HEK293 (cell line): ENCODE measurements around the gene ACIN1.

Experiments used
- CTCF ChIA-PET: fragments of 350-600 bp; formaldehyde crosslinking; extraction: SDS; loops from one replicate; lab custom pipeline; 2021; ENCODE audit warnings: antibody characterized with exemption; lab: Yijun Ruan, JAX
- POLR2A ChIA-PET: fragments of 300-600 bp; formaldehyde crosslinking; extraction: SDS; loops from one replicate; lab custom pipeline; 2020; ENCODE audit warnings: antibody characterized with exemption, inconsistent platforms; lab: Yijun Ruan, JAX
- H3K27ac ChIP-seq: fragments of 200-500 bp; sonication (Bioruptor generic); 2 replicates; pipeline ENCODE4 v1.5.1; 2014; ENCODE audit warnings: low read depth, low read length, control low read depth, inconsistent platforms; ENCODE audit errors: extremely low read depth
- H3K36me3 ChIP-seq, 2 experiments: fragments of 200-500 bp in 1 of 2; sonication (Bioruptor generic) in 1 of 2; 1 replicate in 1 of 2; 2 replicates in 1 of 2; pipeline ENCODE4 v1.5.1; 2014 to 2017; ENCODE audit warnings: inconsistent platforms in 2 of 2, low read length in 2 of 2; ENCODE audit not compliant: control insufficient read depth in 2 of 2, insufficient read depth in 1 of 2
- H3K4me1 ChIP-seq: fragments of 200-500 bp; sonication (Bioruptor generic); 2 replicates; pipeline ENCODE4 v1.5.1; 2014; ENCODE audit warnings: mild to moderate bottlenecking, low read length, inconsistent platforms; ENCODE audit not compliant: control insufficient read depth, insufficient read depth
- H3K4me3 ChIP-seq: 2 replicates; pipeline ENCODE4 v1.5.1; 2011; ENCODE audit warnings: low read depth, mild to moderate bottlenecking, control low read depth, low read length, moderate library complexity
- H3K9me3 ChIP-seq: fragments of 200-500 bp; sonication (Bioruptor generic); 2 replicates; pipeline ENCODE4 v1.5.1; 2014; ENCODE audit warnings: low read depth, low read length, inconsistent platforms; ENCODE audit not compliant: control insufficient read depth, insufficient read depth
- BCL11A ChIP-seq: fragments of 450-650 bp; formaldehyde crosslinking; IDR thresholded peaks from 2 replicates; pipeline ENCODE4 v1.5.1; 2016; ENCODE audit warnings: low read depth, missing biosample characterization, missing genetic modification characterization
- GLI4 ChIP-seq: fragments of 450-650 bp; formaldehyde crosslinking; IDR thresholded peaks from 2 replicates; pipeline ENCODE4 v1.5.1; 2016; ENCODE audit warnings: missing biosample characterization, missing genetic modification characterization
- KLF16 ChIP-seq: fragments of 450-650 bp; formaldehyde crosslinking; IDR thresholded peaks from 2 replicates; pipeline ENCODE4 v1.5.1; 2017; ENCODE audit warnings: missing biosample characterization, missing genetic modification characterization
- KLF8 ChIP-seq: fragments of 450-650 bp; formaldehyde crosslinking; IDR thresholded peaks from 2 replicates; pipeline ENCODE4 v1.5.1; 2016; ENCODE audit warnings: missing biosample characterization, missing genetic modification characterization
- PRDM10 ChIP-seq: fragments of 450-650 bp; formaldehyde crosslinking; IDR thresholded peaks from 2 replicates; pipeline ENCODE4 v1.5.1; 2016; ENCODE audit warnings: missing biosample characterization, missing genetic modification characterization
- TRIM28 ChIP-seq: IDR thresholded peaks from 2 replicates; pipeline ENCODE4 v1.6.1; 2011; ENCODE audit warnings: low read length, control low read depth, borderline replicate concordance
- TSHZ1 ChIP-seq: fragments of 450-650 bp; formaldehyde crosslinking; IDR thresholded peaks from 2 replicates; pipeline ENCODE4 v1.5.1; 2016; ENCODE audit warnings: missing biosample characterization, missing genetic modification characterization, borderline replicate concordance
- ZBTB6 ChIP-seq: fragments of 450-650 bp; formaldehyde crosslinking; IDR thresholded peaks from 2 replicates; pipeline ENCODE4 v1.5.1; 2017; ENCODE audit warnings: missing biosample characterization, missing genetic modification characterization
- ZNF10 ChIP-seq: fragments of 450-650 bp; formaldehyde crosslinking; IDR thresholded peaks from 2 replicates; pipeline ENCODE4 v1.5.1; 2017; ENCODE audit warnings: missing biosample characterization, missing genetic modification characterization
- ZNF16 ChIP-seq: fragments of 450-650 bp; formaldehyde crosslinking; IDR thresholded peaks from 2 replicates; pipeline ENCODE4 v1.5.1; 2016; ENCODE audit warnings: low read depth, missing biosample characterization, missing genetic modification characterization
- ZNF18 ChIP-seq: fragments of 450-650 bp; formaldehyde crosslinking; IDR thresholded peaks from 2 replicates; pipeline ENCODE4 v1.5.1; 2016; ENCODE audit warnings: missing biosample characterization, missing genetic modification characterization
- ZNF302 ChIP-seq: fragments of 450-650 bp; formaldehyde crosslinking; IDR thresholded peaks from 2 replicates; pipeline ENCODE4 v1.5.1; 2016; ENCODE audit warnings: missing biosample characterization, missing genetic modification characterization, low read depth
- ZNF362 ChIP-seq: fragments of 450-650 bp; formaldehyde crosslinking; IDR thresholded peaks from 2 replicates; pipeline ENCODE4 v1.5.1; 2016; ENCODE audit warnings: missing biosample characterization, missing genetic modification characterization
- ZNF580 ChIP-seq: fragments of 450-650 bp; formaldehyde crosslinking; IDR thresholded peaks from 2 replicates; pipeline ENCODE4 v1.5.1; 2016; ENCODE audit warnings: missing biosample characterization, missing genetic modification characterization
- ZNF600 ChIP-seq: fragments of 450-650 bp; formaldehyde crosslinking; IDR thresholded peaks from 2 replicates; pipeline ENCODE4 v1.5.1; 2016; ENCODE audit warnings: missing biosample characterization, missing genetic modification characterization
- ZNF629 ChIP-seq: fragments of 450-650 bp; formaldehyde crosslinking; IDR thresholded peaks from 2 replicates; pipeline ENCODE4 v1.5.1; 2017; ENCODE audit warnings: missing biosample characterization, missing genetic modification characterization
- TF ChIP-seq, protein P1 (sequence below): fragments of 450-650 bp; formaldehyde crosslinking; IDR thresholded peaks from 2 replicates; pipeline ENCODE4 v1.5.1; 2016; ENCODE audit warnings: missing biosample characterization, missing genetic modification characterization

The ACIN1 gene

DNA sequence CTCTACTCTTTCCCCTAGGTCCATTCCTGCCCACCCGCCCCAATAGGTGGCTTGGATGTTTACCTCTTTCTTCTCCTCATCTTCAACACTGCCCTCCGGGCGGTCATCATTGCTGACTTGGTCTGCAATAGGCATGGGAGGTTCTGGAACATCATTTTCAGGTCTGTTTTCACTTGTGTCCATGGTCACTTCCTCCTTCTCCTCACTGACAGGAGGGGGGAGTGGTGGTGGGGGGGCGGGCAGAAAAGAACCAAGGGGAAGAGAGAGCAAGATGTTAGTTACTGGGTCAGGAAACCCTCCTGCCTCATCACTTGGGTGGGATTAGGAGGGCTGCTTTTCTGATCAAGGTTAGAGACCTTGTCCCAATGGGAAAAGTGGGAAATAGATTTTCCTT is 25.5 kb downstream of the ACIN1 start:
- peaks cover 29 to 59% of the 10 kb centered on the region in 2 experiments for H3K36me3 ChIP-seq
- peak overlapping the region; percentile 66 for H3K27ac ChIP-seq
- no peak overlapping the region for H3K4me3 ChIP-seq
- TF ChIP-seq ZNF600 (peak; percentile 73; the same call in 1 of the 2 replicates), TRIM28 (no peak)
- ChIA-PET POLR2A (interaction anchor here (0.7 to 2.0 kb wide), 10 partner anchors 11 to 140 kb away, joined by 3 to 20 read pairs (median 6); partner anchors contain the start of genes ACIN1, AJUBA, C14orf119 and PRMT5), CTCF (interaction anchor here (0.6 to 4.0 kb wide), 47 partner anchors 9 to 391 kb away, joined by 3 to 58 read pairs (median 5); partner anchors contain the start of genes ACIN1, AJUBA, C14orf119 and CDH24)
- peaks cover 16% of the 10 kb centered on the region for H3K4me1 ChIP-seq
- H3K9me3 ChIP-seq = no peaks in the 10 kb centered on the region

DNA sequence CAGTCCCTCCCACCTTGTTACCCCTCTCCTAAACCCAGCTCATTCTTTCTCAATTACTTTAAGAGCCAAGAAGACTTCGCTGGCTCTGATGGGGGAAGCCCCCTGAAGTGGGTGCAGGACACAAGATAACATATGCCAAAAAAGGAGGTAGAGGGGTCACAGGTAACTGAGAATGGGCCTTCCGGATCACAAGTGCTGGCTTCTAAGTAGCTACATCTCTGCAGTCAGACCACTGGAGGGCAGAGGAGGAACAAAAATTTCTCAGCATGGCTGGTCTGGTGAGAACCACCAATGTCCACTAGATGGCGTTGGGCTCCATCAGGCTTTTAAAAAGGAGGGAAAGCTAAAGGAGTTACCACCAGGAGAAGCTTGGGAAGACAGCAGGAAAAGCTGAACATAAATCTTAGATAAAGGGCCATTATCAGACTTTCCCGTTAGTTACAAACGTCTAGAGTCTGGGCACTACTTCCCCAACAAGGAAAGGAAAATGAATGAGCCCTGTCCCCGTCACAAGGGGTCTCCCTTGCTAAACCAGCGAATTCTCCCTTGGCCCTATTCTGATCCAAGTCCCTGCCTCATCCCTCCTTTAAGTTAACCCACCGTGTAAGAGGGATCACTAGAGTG is 26.0 kb downstream of the ACIN1 start:
- Histone ChIP-seq H3K36me3 (peaks cover 31 to 63% of the 10 kb centered on the region in 2 experiments), H3K4me3 (0 out of 2 replicates have a peak overlapping the region, but pooled peaks have one; percentile 5), H3K9me3 (no peaks in the 10 kb centered on the region), H3K4me1 (peaks cover 16% of the 10 kb centered on the region), H3K27ac (peak overlapping the region; percentile 66)
- ChIA-PET POLR2A (interaction anchor here (0.6 to 2.0 kb wide), 12 partner anchors 10 to 140 kb away, joined by 3 to 20 read pairs (median 4); partner anchors contain the start of genes ACIN1, AJUBA, C14orf119 and PRMT5), CTCF (interaction anchor here (0.6 to 3.4 kb wide), 59 partner anchors 9 to 941 kb away, joined by 3 to 58 read pairs (median 5); partner anchors contain the start of genes ACIN1, AJUBA, C14orf119 and CDH24)
- TF ChIP-seq TSHZ1 (tag by site-specific recombination) (no peak), KLF8 (tag by site-specific recombination) (peak; percentile 36; the same call in 1 of the 2 replicates), ZBTB6 (tag by site-specific recombination) (no peak), ZNF580 (tag by site-specific recombination) (no peak), KLF16 (tag by site-specific recombination) (no peak; the same call in 1 of the 2 replicates), ZNF302 (tag by site-specific recombination) (no peak), ZNF362 (tag by site-specific recombination) (no peak), BCL11A (tag by site-specific recombination) (no peak), ZNF629 (tag by site-specific recombination) (peak; percentile 34; the same call in 1 of the 2 replicates), ZNF10 (tag by site-specific recombination) (no peak), ZNF16 (tag by site-specific recombination) (no peak), ZNF18 (no peak), GLI4 (tag by site-specific recombination) (no peak), PRDM10 (tag by site-specific recombination) (peak; percentile 70)
- TF ChIP-seq, protein P1, sequence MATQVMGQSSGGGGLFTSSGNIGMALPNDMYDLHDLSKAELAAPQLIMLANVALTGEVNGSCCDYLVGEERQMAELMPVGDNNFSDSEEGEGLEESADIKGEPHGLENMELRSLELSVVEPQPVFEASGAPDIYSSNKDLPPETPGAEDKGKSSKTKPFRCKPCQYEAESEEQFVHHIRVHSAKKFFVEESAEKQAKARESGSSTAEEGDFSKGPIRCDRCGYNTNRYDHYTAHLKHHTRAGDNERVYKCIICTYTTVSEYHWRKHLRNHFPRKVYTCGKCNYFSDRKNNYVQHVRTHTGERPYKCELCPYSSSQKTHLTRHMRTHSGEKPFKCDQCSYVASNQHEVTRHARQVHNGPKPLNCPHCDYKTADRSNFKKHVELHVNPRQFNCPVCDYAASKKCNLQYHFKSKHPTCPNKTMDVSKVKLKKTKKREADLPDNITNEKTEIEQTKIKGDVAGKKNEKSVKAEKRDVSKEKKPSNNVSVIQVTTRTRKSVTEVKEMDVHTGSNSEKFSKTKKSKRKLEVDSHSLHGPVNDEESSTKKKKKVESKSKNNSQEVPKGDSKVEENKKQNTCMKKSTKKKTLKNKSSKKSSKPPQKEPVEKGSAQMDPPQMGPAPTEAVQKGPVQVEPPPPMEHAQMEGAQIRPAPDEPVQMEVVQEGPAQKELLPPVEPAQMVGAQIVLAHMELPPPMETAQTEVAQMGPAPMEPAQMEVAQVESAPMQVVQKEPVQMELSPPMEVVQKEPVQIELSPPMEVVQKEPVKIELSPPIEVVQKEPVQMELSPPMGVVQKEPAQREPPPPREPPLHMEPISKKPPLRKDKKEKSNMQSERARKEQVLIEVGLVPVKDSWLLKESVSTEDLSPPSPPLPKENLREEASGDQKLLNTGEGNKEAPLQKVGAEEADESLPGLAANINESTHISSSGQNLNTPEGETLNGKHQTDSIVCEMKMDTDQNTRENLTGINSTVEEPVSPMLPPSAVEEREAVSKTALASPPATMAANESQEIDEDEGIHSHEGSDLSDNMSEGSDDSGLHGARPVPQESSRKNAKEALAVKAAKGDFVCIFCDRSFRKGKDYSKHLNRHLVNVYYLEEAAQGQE (tag by site-specific recombination) = no peak
